ENCODE measurements around the gene TMPRSS9. TPM values are rescaled to one million over a fixed set of nuclear protein-coding genes. Genes with fewer than 3 reads are reported as not detected.

Gene TMPRSS9
- total RNA-seq, 1 donor = 0.10 TPM

- Histone ChIP-seq H3K4me1 (ENCODE audit: insufficient read depth, low read length) (peaks cover 8% of the 10 kb centered on the region), H3K4me3 (ENCODE audit: low read length) (no peak overlapping the region), H3K27me3 (ENCODE audit: insufficient read depth, low read length) (no peaks in the 10 kb centered on the region), H3K9me3 (ENCODE audit: low read depth, low read length) (no peaks in the 10 kb centered on the region)
Observed at GRCh38 chr19:2432131-2432848, 72.2 kb downstream of the TMPRSS9 start.

GRCh38 chr19:2433854-2434253 lies 73.8 kb downstream of the TMPRSS9 start:
- Histone ChIP-seq H3K4me1 (ENCODE audit: insufficient read depth, low read length) (no peaks in the 10 kb centered on the region), H3K4me3 (ENCODE audit: low read length) (no peak overlapping the region)

GRCh38 chr19:2434267-2434666 lies 74.2 kb downstream of the TMPRSS9 start:
- Histone ChIP-seq H3K4me1 (ENCODE audit: insufficient read depth, low read length) (no peaks in the 10 kb centered on the region), H3K9me3 (ENCODE audit: low read depth, low read length) (no peaks in the 10 kb centered on the region), H3K27me3 (ENCODE audit: insufficient read depth, low read length) (no peaks in the 10 kb centered on the region), H3K4me3 (ENCODE audit: low read length) (no peak overlapping the region)

More at GRCh38 chr19:2433854-2434253, 73.8 kb downstream of the TMPRSS9 start:
- H3K27me3 ChIP-seq (ENCODE audit: insufficient read depth, low read length) = no peaks in the 10 kb centered on the region
- no peaks in the 10 kb centered on the region for H3K9me3 ChIP-seq (ENCODE audit: low read depth, low read length)

- no peaks in the 10 kb centered on the region for H3K9me3 ChIP-seq (ENCODE audit: low read depth, low read length)
- H3K4me3 ChIP-seq (ENCODE audit: low read length) = no peak overlapping the region
- no peaks in the 10 kb centered on the region for H3K4me1 ChIP-seq (ENCODE audit: insufficient read depth, low read length)
- no peaks in the 10 kb centered on the region for H3K27me3 ChIP-seq (ENCODE audit: insufficient read depth, low read length)
Observed at GRCh38 chr19:2434721-2435265, 74.7 kb downstream of the TMPRSS9 start.

- H3K27me3 ChIP-seq (ENCODE audit: insufficient read depth, low read length) = no peaks in the 10 kb centered on the region
- H3K4me3 ChIP-seq (ENCODE audit: low read length) = no peak overlapping the region
- no peaks in the 10 kb centered on the region for H3K9me3 ChIP-seq (ENCODE audit: low read depth, low read length)
- H3K4me1 ChIP-seq (ENCODE audit: insufficient read depth, low read length) = no peaks in the 10 kb centered on the region
Observed at GRCh38 chr19:2436384-2436783, 76.3 kb downstream of the TMPRSS9 start.

- no peaks in the 10 kb centered on the region for H3K27me3 ChIP-seq (ENCODE audit: insufficient read depth, low read length)
- no peaks in the 10 kb centered on the region for H3K4me1 ChIP-seq (ENCODE audit: insufficient read depth, low read length)
- H3K4me3 ChIP-seq (ENCODE audit: low read length) = no peak overlapping the region
- H3K9me3 ChIP-seq (ENCODE audit: low read depth, low read length) = no peaks in the 10 kb centered on the region
Observed at GRCh38 chr19:2436926-2437325, 76.9 kb downstream of the TMPRSS9 start.

- Histone ChIP-seq H3K4me3 (ENCODE audit: low read length) (no peak overlapping the region), H3K9me3 (ENCODE audit: low read depth, low read length) (no peaks in the 10 kb centered on the region), H3K4me1 (ENCODE audit: insufficient read depth, low read length) (no peaks in the 10 kb centered on the region), H3K27me3 (ENCODE audit: insufficient read depth, low read length) (no peaks in the 10 kb centered on the region)
Observed at GRCh38 chr19:2438178-2438577, 78.1 kb downstream of the TMPRSS9 start.

- no peaks in the 10 kb centered on the region for H3K27me3 ChIP-seq (ENCODE audit: insufficient read depth, low read length)
- no peak overlapping the region for H3K4me3 ChIP-seq (ENCODE audit: low read length)
Observed at GRCh38 chr19:2440515-2440914, 80.5 kb downstream of the TMPRSS9 start.

GRCh38 chr19:2441096-2441752 lies 81.2 kb downstream of the TMPRSS9 start:
- Histone ChIP-seq H3K4me3 (ENCODE audit: low read length) (no peak overlapping the region), H3K4me1 (ENCODE audit: insufficient read depth, low read length) (peaks cover 2% of the 10 kb centered on the region), H3K9me3 (ENCODE audit: low read depth, low read length) (no peaks in the 10 kb centered on the region), H3K27me3 (ENCODE audit: insufficient read depth, low read length) (no peaks in the 10 kb centered on the region)

More at GRCh38 chr19:2440515-2440914, 80.5 kb downstream of the TMPRSS9 start:
- no peaks in the 10 kb centered on the region for H3K4me1 ChIP-seq (ENCODE audit: insufficient read depth, low read length)
- no peaks in the 10 kb centered on the region for H3K9me3 ChIP-seq (ENCODE audit: low read depth, low read length)

GRCh38 chr19:2443116-2443784 lies 83.2 kb downstream of the TMPRSS9 start:
- Histone ChIP-seq H3K4me1 (ENCODE audit: insufficient read depth, low read length) (peaks cover 8% of the 10 kb centered on the region), H3K9me3 (ENCODE audit: low read depth, low read length) (no peaks in the 10 kb centered on the region), H3K27me3 (ENCODE audit: insufficient read depth, low read length) (no peaks in the 10 kb centered on the region), H3K4me3 (ENCODE audit: low read length) (no peak overlapping the region)

GRCh38 chr19:2443785-2444182 lies 83.7 kb downstream of the TMPRSS9 start:
- Histone ChIP-seq H3K4me3 (ENCODE audit: low read length) (no peak overlapping the region), H3K27me3 (ENCODE audit: insufficient read depth, low read length) (no peaks in the 10 kb centered on the region), H3K9me3 (ENCODE audit: low read depth, low read length) (no peaks in the 10 kb centered on the region), H3K4me1 (ENCODE audit: insufficient read depth, low read length) (peaks cover 8% of the 10 kb centered on the region)

- H3K4me3 ChIP-seq (ENCODE audit: low read length) = no peak overlapping the region
Observed at GRCh38 chr19:2444251-2445002, 84.4 kb downstream of the TMPRSS9 start.

GRCh38 chr19:2446381-2446780 lies 86.3 kb downstream of the TMPRSS9 start:
- Histone ChIP-seq H3K27me3 (ENCODE audit: insufficient read depth, low read length) (no peaks in the 10 kb centered on the region), H3K9me3 (ENCODE audit: low read depth, low read length) (no peaks in the 10 kb centered on the region), H3K4me3 (ENCODE audit: low read length) (no peak overlapping the region), H3K4me1 (ENCODE audit: insufficient read depth, low read length) (peaks cover 8% of the 10 kb centered on the region)

More at GRCh38 chr19:2444251-2445002, 84.4 kb downstream of the TMPRSS9 start:
- Histone ChIP-seq H3K27me3 (ENCODE audit: insufficient read depth, low read length) (no peaks in the 10 kb centered on the region), H3K9me3 (ENCODE audit: low read depth, low read length) (no peaks in the 10 kb centered on the region), H3K4me1 (ENCODE audit: insufficient read depth, low read length) (peaks cover 8% of the 10 kb centered on the region)

GRCh38 chr19:2449019-2449418 lies 89.0 kb downstream of the TMPRSS9 start:
- H3K4me1 ChIP-seq (ENCODE audit: insufficient read depth, low read length) = peaks cover 8% of the 10 kb centered on the region
- no peak overlapping the region for H3K4me3 ChIP-seq (ENCODE audit: low read length)
- no peaks in the 10 kb centered on the region for H3K9me3 ChIP-seq (ENCODE audit: low read depth, low read length)
- no peaks in the 10 kb centered on the region for H3K27me3 ChIP-seq (ENCODE audit: insufficient read depth, low read length)
